Inferior parietal cortex (tissue), 1 donor: ENCODE measurements around the gene AMZ1.
"Not testable (repeated sequence)": the region's sequence is repeated elsewhere in the genome, so short reads cannot be mapped to it uniquely, and the experiment has no call there.

Experiments used
- DNase-seq: peaks from one replicate; pipeline ENCODE4 v3.0.0-alpha.2; 2016; ENCODE audit errors: extremely low spot score

Gene AMZ1

GRCh38 chr7:2691011-2691707, 3.2 kb downstream of the AMZ1 start:
- no peak for DNase-seq

- DNase-seq = not testable (repeated sequence)
Observed at GRCh38 chr7:2691932-2692439, 4.0 kb downstream of the AMZ1 start.

- no peak for DNase-seq
Observed at GRCh38 chr7:2692543-2692942, 4.5 kb downstream of the AMZ1 start.

GRCh38 chr7:2693420-2694121, 5.6 kb downstream of the AMZ1 start:
- not testable (repeated sequence) for DNase-seq

GRCh38 chr7:2694122-2694436, 6.1 kb downstream of the AMZ1 start:
- DNase-seq = not testable (repeated sequence)

- DNase-seq = no peak
Observed at GRCh38 chr7:2698581-2699288, 10.7 kb downstream of the AMZ1 start.

- no peak for DNase-seq
Observed at GRCh38 chr7:2699289-2699620, 11.3 kb downstream of the AMZ1 start.

GRCh38 chr7:2700141-2700850, 12.3 kb downstream of the AMZ1 start:
- no peak for DNase-seq

- no peak for DNase-seq
Observed at GRCh38 chr7:2701424-2701823, 13.4 kb downstream of the AMZ1 start.

- DNase-seq = peak; percentile 79
Observed at GRCh38 chr7:2701832-2702593, 14.0 kb downstream of the AMZ1 start.

- no peak for DNase-seq
Observed at GRCh38 chr7:2702594-2702957, 14.6 kb downstream of the AMZ1 start.

- no peak for DNase-seq
Observed at GRCh38 chr7:2705371-2706096, 17.5 kb downstream of the AMZ1 start.

GRCh38 chr7:2706685-2707126, 18.7 kb downstream of the AMZ1 start:
- DNase-seq = no peak

GRCh38 chr7:2707481-2707880, 19.5 kb downstream of the AMZ1 start:
- DNase-seq = no peak

GRCh38 chr7:2708041-2708440, 20.0 kb downstream of the AMZ1 start:
- no peak for DNase-seq

- no peak for DNase-seq
Observed at GRCh38 chr7:2708547-2709310, 20.7 kb downstream of the AMZ1 start.

GRCh38 chr7:2709553-2710285, 21.7 kb downstream of the AMZ1 start:
- peak; percentile 65 for DNase-seq

GRCh38 chr7:2710286-2710655, 22.3 kb downstream of the AMZ1 start:
- no peak for DNase-seq

- no peak for DNase-seq
Observed at GRCh38 chr7:2710901-2711551, 23.0 kb downstream of the AMZ1 start.
